Common myeloid progenitor, CD34-positive (primary cell): ENCODE data around the gene NOC4L. TPM values are rescaled to one million over a fixed set of nuclear protein-coding genes. Genes with fewer than 3 reads are reported as not detected.
A peak's percentile ranks its signal among the peaks of the same experiment; 100 is the strongest.
"Not testable (repeated sequence)": the region's sequence is repeated elsewhere in the genome, so short reads cannot be mapped to it uniquely, and the experiment has no call there.

Source experiments
- CTCF ChIA-PET: fragments of 350-600 bp; sonication (Branson Sonifier 250); formaldehyde crosslinking; loops from one replicate; lab custom pipeline; 2021; ENCODE audit warnings: antibody characterized with exemption; lab: Charles Lee
- POLR2A ChIA-PET: fragments of 350-600 bp; sonication (Branson Sonifier 250); formaldehyde crosslinking; loops from one replicate; lab custom pipeline; 2021; ENCODE audit warnings: antibody characterized with exemption; lab: Charles Lee
- DNase-seq, 3 donors: peaks; one replicate each; pipeline versions ENCODE4 v3.0.0 to v3.0.0-alpha.2; 2013
- H3K27ac ChIP-seq, 2 experiments: 1 replicate in 1 of 2; 2 replicates in 1 of 2; pipeline ENCODE4 v1.7.0; 2013; ENCODE audit warnings: inconsistent platforms in 2 of 2, low read length in 2 of 2, mild to moderate bottlenecking in 2 of 2, low read depth in 1 of 2, moderate library complexity in 1 of 2; ENCODE audit not compliant: severe bottlenecking in 2 of 2, insufficient read depth in 1 of 2, poor library complexity in 1 of 2
- H3K27me3 ChIP-seq, 5 experiments: replicated peaks in 2 of 5; 1 replicate in 3 of 5; 2 replicates in 2 of 5; pipeline versions ENCODE4 v1.6.1 to v1.7.0; 2013; ENCODE audit warnings: low read length in 4 of 5, mild to moderate bottlenecking in 2 of 5, moderate library complexity in 2 of 5, inconsistent platforms in 1 of 5; ENCODE audit not compliant: insufficient read depth in 5 of 5, control insufficient read depth in 4 of 5
- H3K36me3 ChIP-seq, 4 experiments: 1 replicate in 2 of 4; 2 replicates in 2 of 4; pipeline versions ENCODE4 v1.6.1 to v1.7.0; 2013; ENCODE audit warnings: low read length in 3 of 4, control low read depth in 1 of 4, mild to moderate bottlenecking in 1 of 4; ENCODE audit not compliant: control insufficient read depth in 4 of 4, insufficient read depth in 4 of 4
- H3K4me1 ChIP-seq, 4 experiments: 1 replicate in 3 of 4; 2 replicates in 1 of 4; pipeline versions ENCODE4 v1.6.1 to v1.7.1; 2013; ENCODE audit warnings: low read length in 3 of 4, mild to moderate bottlenecking in 3 of 4, control low read depth in 1 of 4, inconsistent platforms in 1 of 4, moderate library complexity in 1 of 4; ENCODE audit not compliant: control insufficient read depth in 4 of 4, insufficient read depth in 4 of 4; ENCODE audit errors: control extremely low read depth in 1 of 4
- H3K4me3 ChIP-seq, 7 experiments: 1 replicate in 4 of 7; 2 replicates in 3 of 7; pipeline versions ENCODE4 v1.5.1 to v1.7.0; 2013; ENCODE audit warnings: mild to moderate bottlenecking in 7 of 7, low read length in 6 of 7, moderate library complexity in 6 of 7, inconsistent platforms in 2 of 7, low read depth in 2 of 7, control low read depth in 1 of 7; ENCODE audit not compliant: insufficient read depth in 4 of 7, control insufficient read depth in 1 of 7; ENCODE audit errors: extremely low read depth in 1 of 7
- H3K9me3 ChIP-seq, 5 experiments: 1 replicate in 4 of 5; 2 replicates in 1 of 5; pipeline versions ENCODE4 v1.6.1 to v1.7.1; 2013; ENCODE audit warnings: low read length in 4 of 5, mild to moderate bottlenecking in 2 of 5, inconsistent platforms in 1 of 5, low read depth in 1 of 5, moderate library complexity in 1 of 5; ENCODE audit not compliant: control insufficient read depth in 4 of 5, insufficient read depth in 2 of 5; ENCODE audit errors: control extremely low read depth in 1 of 5
- WGBS: methylation state at CpG from one replicate; pipeline ENCODE4 v1.1.5; 2013; ENCODE audit not compliant: insufficient coverage; 5-methylcytosine and 5-hydroxymethylcytosine counted together
- polyA plus RNA-seq: library from polyadenylated mRNA; unstranded; fragments of 120-200 nt; gene quantifications from one replicate; pipeline ENCODE4 v1.2.1, GENCODE V29; 2013

NOC4L gene
- polyA plus RNA-seq = 11.8 TPM

DNA sequence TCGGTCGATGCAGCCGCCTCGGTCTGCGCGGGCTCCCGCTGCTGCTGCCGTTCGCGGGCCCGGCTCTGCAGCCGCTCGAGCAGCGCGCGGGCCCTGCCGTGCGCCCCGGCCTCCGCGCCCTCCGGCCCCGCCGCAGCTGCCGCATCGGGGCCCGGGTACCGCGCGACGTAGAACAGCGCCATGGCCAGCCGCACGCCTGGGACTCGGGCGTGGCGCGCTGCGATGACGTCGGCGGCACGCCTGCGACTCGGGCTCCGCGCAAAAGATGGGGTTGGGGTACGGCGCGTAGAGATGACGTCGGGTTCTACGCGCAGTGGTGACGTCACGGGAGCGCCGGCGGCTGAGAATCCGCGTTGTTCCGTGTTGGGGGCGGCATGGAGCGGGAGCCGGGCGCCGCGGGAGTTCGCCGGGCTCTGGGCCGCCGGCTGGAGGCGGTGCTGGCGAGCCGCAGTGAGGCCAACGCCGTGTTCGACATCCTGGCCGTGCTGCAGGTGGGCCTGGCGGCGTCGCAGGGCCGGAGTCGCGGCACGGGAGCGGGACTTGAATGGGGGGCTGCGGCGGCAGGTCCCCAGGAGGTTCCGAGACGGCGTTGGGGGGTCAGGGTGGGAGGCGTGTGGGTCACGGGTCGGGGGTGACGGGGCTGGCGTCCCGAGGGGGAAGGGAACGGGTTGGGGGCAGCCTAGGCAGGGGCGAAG is at the start of gene NOC4L, which contains the start of gene DDX51:
Gene NOC4L, plus strand, starts transcription at position 343 of the 695 bp plus-strand sequence. Its CDS starts 32 bp downstream, at position 375.
Gene DDX51, minus strand, starts transcription at position 205 of the 695 bp plus-strand sequence. Its CDS starts 23 bp downstream, at position 182.
- ChIA-PET POLR2A (no interaction called here), CTCF (interaction anchor here (1.5 kb wide), 1 partner anchor 270 kb away, joined by 5 read pairs; no protein-coding TSS in a partner anchor)
- peak within 1 kb of the TSS; percentile 68 to 90 (median 83) for H3K4me3 ChIP-seq
- peaks cover 11 to 62% (median 41%) of the 10 kb centered on the region in 4 experiments for H3K36me3 ChIP-seq
- H3K27ac ChIP-seq = peak within 1 kb of the TSS; percentile 50 to 85
- H3K9me3 ChIP-seq = no peaks in the 10 kb centered on the region
- DNase-seq = peak; percentile 96 to 98 (median 97)
- under 1% methylated on average over 83 of the region's 100 CpGs for WGBS
- peaks cover 0 to 23% (median 22%) of the 10 kb centered on the region in 4 experiments for H3K4me1 ChIP-seq
- H3K27me3 ChIP-seq = no peaks in the 10 kb centered on the region

DNA sequence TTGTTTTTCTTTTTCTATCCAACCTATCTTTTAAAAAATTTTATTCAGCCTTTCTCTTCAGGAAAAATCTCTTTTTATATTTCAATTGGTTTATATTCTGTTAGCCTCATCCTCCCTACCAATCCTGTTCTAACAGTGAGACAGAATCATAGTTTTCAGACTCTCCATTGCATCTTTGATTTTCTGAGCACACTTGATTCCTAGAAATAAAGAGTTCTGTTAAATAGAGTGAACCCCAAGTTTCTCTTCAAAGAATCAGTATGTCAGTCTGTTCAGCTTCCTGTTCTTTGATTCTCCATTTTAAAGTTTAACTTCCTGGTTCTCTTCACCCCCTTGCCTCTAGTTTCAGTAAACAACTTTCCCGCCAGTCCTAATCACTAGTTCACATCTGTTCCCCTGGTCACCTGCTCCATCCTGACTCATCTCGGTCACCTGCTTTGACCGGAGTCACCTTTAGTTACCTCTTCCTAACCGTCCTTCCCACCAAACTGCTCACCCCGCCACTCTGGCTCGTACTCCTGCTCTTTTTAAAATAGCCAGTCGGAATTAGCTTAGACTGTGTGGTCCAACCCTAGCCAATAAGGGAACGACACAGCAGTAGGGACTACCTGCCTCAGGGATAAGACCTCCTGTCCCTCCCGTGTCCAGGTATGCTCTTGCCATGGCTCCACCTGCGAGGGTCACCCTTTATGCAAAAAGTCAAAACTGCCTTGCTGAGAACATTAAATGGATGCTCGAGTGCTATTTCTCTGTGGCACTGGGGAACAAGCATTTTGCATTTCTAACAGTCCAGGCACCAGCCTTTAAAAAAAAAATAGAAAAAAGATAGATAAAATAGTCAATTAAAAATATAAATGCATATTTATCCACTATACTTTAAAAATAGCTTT is 48.5 kb upstream of the NOC4L start:
- H3K36me3 ChIP-seq = peaks cover 5 to 40% (median 29%) of the 10 kb centered on the region in 4 experiments
- CTCF ChIA-PET = interaction anchor here (1.3 kb wide), 1 partner anchor 10 kb away, joined by 3 read pairs; no protein-coding TSS in a partner anchor
- no peak overlapping the region for H3K27ac ChIP-seq
- H3K9me3 ChIP-seq = peaks cover 0 to 5% (median 0%) of the 10 kb centered on the region in 5 experiments
- WGBS = 95% methylated on average over 10 of the region's 11 CpGs
- H3K27me3 ChIP-seq = no peaks in the 10 kb centered on the region
- H3K4me1 ChIP-seq = no peaks in the 10 kb centered on the region
- peak in 1 of 3 donors; percentile 19 for DNase-seq
- H3K4me3 ChIP-seq = no peak overlapping the region
- POLR2A ChIA-PET = no interaction called here

DNA sequence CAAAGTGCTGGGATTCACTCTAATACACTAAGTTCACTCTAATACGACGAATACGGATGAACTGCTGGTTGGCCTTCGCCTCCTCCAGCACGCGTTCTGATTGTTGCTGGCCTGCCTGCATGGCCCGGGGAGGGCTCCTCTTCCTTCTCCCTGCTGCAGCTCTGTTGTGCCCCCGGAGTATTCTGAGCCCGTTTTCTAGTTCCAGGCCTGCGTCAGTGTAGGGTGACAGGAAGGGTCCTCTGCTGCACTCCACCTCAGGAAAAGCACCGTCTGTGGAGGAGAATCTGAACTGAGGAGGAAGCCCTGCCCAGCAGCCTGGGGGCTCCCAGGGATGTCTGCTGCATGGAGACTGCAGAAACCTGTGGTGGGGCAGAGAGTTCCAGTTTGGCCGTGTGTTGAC is 44.5 kb upstream of the NOC4L start:
- Histone ChIP-seq H3K4me1 (no peaks in the 10 kb centered on the region), H3K27ac (no peak overlapping the region), H3K36me3 (peaks cover 6 to 43% (median 27%) of the 10 kb centered on the region in 4 experiments), H3K9me3 (peaks cover 0 to 5% (median 0%) of the 10 kb centered on the region in 5 experiments), H3K27me3 (no peaks in the 10 kb centered on the region), H3K4me3 (no peak overlapping the region)
- ChIA-PET CTCF (no interaction called here), POLR2A (no interaction called here)
- WGBS = 94% methylated on average over 9 of the region's 12 CpGs
- no peak for DNase-seq

- WGBS = 96% methylated on average over 8 of the region's 13 CpGs
- POLR2A ChIA-PET = no interaction called here
- no peak for DNase-seq
- Histone ChIP-seq H3K4me3 (no peak overlapping the region), H3K27ac (no peak overlapping the region), H3K27me3 (no peaks in the 10 kb centered on the region), H3K36me3 (peaks cover 6 to 49% (median 30%) of the 10 kb centered on the region in 4 experiments), H3K9me3 (peaks cover 0 to 4% (median 0%) of the 10 kb centered on the region in 5 experiments), H3K4me1 (no peaks in the 10 kb centered on the region)
- CTCF ChIA-PET = no interaction called here
Observed at GRCh38 chr12:132100306-132101065, 43.8 kb upstream of the NOC4L start.

DNA sequence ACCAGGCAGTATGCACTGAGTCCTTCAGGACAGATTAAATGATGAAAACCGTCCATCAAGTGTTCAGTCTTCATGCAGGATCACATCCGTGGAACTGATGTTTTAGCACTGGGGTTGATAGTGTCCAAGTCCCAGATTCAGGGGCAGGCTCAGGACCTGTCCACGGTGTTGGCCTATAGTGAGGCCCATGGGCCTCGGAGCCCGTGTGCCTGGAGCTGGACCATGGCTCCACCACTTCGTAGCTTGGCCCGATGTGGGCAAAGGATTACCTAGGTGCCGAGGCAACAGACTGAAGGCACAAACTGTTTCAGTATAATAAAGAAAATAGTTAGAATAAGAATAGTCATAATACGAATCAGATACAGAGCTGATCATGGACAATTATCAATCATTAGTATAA is 42.0 kb upstream of the NOC4L start:
- peaks cover 5 to 43% (median 20%) of the 10 kb centered on the region in 4 experiments for H3K36me3 ChIP-seq
- WGBS = 90% methylated on average over 7 of the region's 9 CpGs
- H3K9me3 ChIP-seq = no peaks in the 10 kb centered on the region
- no peaks in the 10 kb centered on the region for H3K4me1 ChIP-seq
- ChIA-PET CTCF (no interaction called here), POLR2A (no interaction called here)
- no peak overlapping the region for H3K27ac ChIP-seq
- no peak overlapping the region for H3K4me3 ChIP-seq
- no peaks in the 10 kb centered on the region for H3K27me3 ChIP-seq
- DNase-seq = no peak

DNA sequence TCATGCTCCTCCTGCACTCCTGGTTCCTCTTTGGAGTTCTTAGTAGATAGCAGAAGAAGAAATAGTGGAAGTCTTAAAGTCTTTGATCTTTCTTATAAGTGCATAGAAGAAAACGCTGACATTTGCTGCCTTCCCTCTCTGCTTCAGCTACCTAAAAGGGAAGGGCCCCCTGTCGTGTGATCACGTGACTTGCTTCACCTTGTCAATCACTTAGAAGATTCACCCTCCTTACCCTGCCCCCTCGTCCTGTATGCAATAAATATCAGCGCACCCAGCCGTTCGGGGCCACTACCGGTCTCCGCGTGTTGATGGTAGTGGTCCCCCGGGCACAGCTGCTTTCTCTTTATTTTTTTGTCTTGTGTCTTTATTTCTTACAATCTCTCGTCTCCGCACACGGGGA is 41.2 kb upstream of the NOC4L start:
- H3K4me1 ChIP-seq, DNase-seq, POLR2A ChIA-PET, H3K27ac ChIP-seq, H3K9me3 ChIP-seq, H3K4me3 ChIP-seq, CTCF ChIA-PET, H3K27me3 ChIP-seq: not testable (repeated sequence)
- H3K36me3 ChIP-seq = peaks cover 5 to 45% (median 23%) of the 10 kb centered on the region in 4 experiments
- 95% methylated on average over 13 of the region's 14 CpGs for WGBS
